DND-41 (cell line): ENCODE measurements around the gene SCYGR3.

ENCODE experiments used
- CTCF ChIP-seq: IDR thresholded peaks from 2 replicates; pipeline ENCODE4 v1.5.1; 2012; ENCODE audit warnings: borderline replicate concordance, low read length, moderate library complexity, mild to moderate bottlenecking; ENCODE audit not compliant: poor library complexity, severe bottlenecking; ENCODE audit errors: extremely low read depth
- EZH2 ChIP-seq: IDR thresholded peaks from 3 replicates; pipeline ENCODE4 v1.6.1; 2012; ENCODE audit warnings: borderline replicate concordance, low read depth, mild to moderate bottlenecking, moderate library complexity, low read length, inconsistent platforms; ENCODE audit not compliant: severe bottlenecking

GRCh38 chr2:227576110-227576509 is 38.5 kb downstream of the SCYGR3 start:
- TF ChIP-seq CTCF = no peak
- no peak for TF ChIP-seq EZH2
